ENCODE measurements around the gene GZMA. TPM values are rescaled to one million over a fixed set of nuclear protein-coding genes. Genes with fewer than 3 reads are reported as not detected.

Gene GZMA
- total RNA-seq, 1 donor from 2014 or later: not detected

DNA sequence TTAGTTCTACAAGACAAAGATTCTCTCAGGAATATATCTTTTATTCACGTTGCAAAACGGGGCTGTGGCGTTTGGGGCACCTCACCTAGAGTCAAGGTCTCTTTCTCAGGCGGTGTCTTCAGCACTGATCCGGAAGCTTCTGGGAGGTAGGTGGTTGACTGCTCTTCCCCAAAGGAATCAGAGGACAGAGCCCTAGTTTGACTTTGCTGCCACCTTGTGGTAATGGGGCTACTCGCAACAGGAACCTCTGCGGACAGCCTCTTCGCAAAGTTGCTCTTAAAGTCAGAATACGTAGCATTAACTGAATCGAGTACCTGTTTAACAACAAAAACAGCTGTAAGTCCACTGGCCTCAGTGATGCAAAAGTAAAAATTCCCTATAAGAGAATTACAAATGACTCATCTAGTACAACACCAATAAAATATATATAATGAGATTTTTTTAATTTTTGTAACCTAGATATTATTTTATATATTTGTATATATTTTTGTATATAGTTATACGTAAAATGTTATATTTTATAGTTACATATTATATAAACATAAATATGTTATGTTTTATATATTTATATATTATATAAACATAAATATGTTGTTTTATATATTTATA is 44.2 kb downstream of the GZMA start:
- TF ChIP-seq, protein P1, sequence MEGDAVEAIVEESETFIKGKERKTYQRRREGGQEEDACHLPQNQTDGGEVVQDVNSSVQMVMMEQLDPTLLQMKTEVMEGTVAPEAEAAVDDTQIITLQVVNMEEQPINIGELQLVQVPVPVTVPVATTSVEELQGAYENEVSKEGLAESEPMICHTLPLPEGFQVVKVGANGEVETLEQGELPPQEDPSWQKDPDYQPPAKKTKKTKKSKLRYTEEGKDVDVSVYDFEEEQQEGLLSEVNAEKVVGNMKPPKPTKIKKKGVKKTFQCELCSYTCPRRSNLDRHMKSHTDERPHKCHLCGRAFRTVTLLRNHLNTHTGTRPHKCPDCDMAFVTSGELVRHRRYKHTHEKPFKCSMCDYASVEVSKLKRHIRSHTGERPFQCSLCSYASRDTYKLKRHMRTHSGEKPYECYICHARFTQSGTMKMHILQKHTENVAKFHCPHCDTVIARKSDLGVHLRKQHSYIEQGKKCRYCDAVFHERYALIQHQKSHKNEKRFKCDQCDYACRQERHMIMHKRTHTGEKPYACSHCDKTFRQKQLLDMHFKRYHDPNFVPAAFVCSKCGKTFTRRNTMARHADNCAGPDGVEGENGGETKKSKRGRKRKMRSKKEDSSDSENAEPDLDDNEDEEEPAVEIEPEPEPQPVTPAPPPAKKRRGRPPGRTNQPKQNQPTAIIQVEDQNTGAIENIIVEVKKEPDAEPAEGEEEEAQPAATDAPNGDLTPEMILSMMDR (IDR thresholded peaks at IDR 0.05): peak; percentile 94
- ChIA-PET POLR2A (interaction anchor here (0.7 kb wide), 1 partner anchor 11 kb away, joined by 3 read pairs; no protein-coding TSS in a partner anchor), CTCF (interaction anchor here (0.7 to 1.7 kb wide), 4 partner anchors 15 to 280 kb away, joined by 4 to 8 read pairs (median 6); no protein-coding TSS in a partner anchor)
- ATAC-seq (ENCODE audit: low read depth) (peak; percentile 58), DNase-seq (peak; percentile 35)
- Mint-ChIP-seq H3K27ac (no peak overlapping the region), H3K4me1 (no peaks in the 10 kb centered on the region), H3K4me3 (no peak overlapping the region), H3K36me3 (ENCODE audit: low read depth) (no peaks in the 10 kb centered on the region), H3K27me3 (peaks cover 14% of the 10 kb centered on the region), H3K9me3 (no peaks in the 10 kb centered on the region)
- intact Hi-C loops (cut with micrococcal nuclease): loop anchor here (1.0 kb wide), 5 partner anchors 202 to 903 kb away; partner anchors contain the start of gene SNX18

GRCh38 chr5:55149308-55149795 is 46.9 kb downstream of the GZMA start:
- H3K9me3 Mint-ChIP-seq: no peaks in the 10 kb centered on the region
- no peaks in the 10 kb centered on the region for H3K4me1 Mint-ChIP-seq
- H3K27me3 Mint-ChIP-seq: peaks cover 23% of the 10 kb centered on the region
- no peak overlapping the region for H3K4me3 Mint-ChIP-seq
- no peaks in the 10 kb centered on the region for H3K36me3 Mint-ChIP-seq (ENCODE audit: low read depth)
- H3K27ac Mint-ChIP-seq: no peak overlapping the region
- ATAC-seq (ENCODE audit: low read depth) (no peak), DNase-seq (no peak)
- ChIA-PET CTCF (no interaction called here), POLR2A (no interaction called here)
- TF ChIP-seq, protein P1 (IDR thresholded peaks at IDR 0.05): no peak
- intact Hi-C loops (cut with micrococcal nuclease): no loop called here

DNA sequence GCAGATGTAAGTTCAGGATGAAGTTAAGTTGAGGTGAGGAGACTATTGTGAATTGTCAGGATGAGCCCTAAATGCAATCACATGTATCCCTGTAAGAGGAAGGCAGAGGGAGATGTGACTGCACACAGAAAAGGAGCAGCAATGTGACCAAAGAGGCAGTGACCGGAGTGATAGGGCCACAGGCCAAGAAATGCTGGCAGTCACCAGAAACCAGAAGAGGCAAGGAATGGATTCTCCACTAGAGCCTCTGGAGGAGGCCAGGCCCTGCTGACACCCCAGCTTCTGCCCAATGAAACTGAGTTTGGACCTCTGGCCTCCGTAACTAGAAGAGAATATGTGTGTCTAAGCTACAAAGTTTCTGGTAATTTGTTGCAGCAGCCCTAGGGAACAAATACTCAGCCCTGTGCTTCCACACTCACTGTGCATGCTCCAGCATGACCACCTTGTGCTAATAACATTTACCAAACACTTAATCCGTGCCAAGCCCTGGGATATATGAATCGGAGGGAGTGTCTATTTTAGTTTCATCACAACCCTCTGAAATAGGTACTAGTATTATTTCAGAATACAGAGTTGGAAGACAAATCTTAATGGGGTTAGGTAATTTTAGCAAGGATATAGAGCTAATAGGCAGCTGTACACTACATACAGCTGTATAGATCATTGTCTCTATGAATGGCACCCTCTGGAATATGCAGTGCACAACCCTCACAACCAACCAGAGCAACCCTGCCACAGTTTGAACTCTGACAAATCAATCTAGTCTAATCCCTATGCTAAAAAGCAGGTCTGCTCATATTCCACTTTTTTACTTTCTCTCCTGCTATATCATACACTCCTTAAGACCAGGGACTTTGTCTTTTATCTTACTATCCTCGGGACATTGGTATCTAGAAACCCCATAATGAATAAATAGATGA is 49.7 kb downstream of the GZMA start:
- H3K4me1 Mint-ChIP-seq: no peaks in the 10 kb centered on the region
- no peak for DNase-seq
- CTCF ChIA-PET: no interaction called here
- intact Hi-C loops (cut with micrococcal nuclease): no loop called here
- POLR2A ChIA-PET: no interaction called here
- TF ChIP-seq, protein P1 (IDR thresholded peaks at IDR 0.05): no peak
- H3K4me3 Mint-ChIP-seq: no peak overlapping the region
- no peaks in the 10 kb centered on the region for H3K36me3 Mint-ChIP-seq (ENCODE audit: low read depth)
- ATAC-seq (ENCODE audit: low read depth): no peak
- no peak overlapping the region for H3K27ac Mint-ChIP-seq
- H3K9me3 Mint-ChIP-seq: peaks cover 2% of the 10 kb centered on the region
- H3K27me3 Mint-ChIP-seq: peaks cover 27% of the 10 kb centered on the region

DNA sequence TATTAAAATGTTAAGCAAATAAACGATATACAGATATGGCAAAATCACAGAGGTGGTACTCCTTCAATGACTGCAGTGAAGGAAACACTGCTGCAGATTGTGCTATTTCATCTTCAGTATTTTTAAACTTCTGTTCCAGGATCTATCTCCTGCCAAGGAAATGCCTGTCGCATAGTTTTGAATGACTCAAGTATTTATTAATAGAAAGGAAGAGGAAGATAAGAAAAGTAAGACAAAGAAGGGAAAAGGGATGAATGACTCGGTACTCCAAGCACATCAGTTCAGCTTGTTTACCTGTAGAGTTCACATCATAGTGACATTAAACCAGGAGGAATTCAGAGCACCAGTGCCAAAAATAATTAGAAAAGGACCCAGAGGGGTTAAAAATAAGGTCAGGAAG is 52.4 kb downstream of the GZMA start:
- ATAC-seq (ENCODE audit: low read depth) (no peak), DNase-seq (no peak)
- ChIA-PET POLR2A (no interaction called here), CTCF (no interaction called here)
- no peak overlapping the region for H3K4me3 Mint-ChIP-seq
- no peak overlapping the region for H3K27ac Mint-ChIP-seq
- H3K4me1 Mint-ChIP-seq: peaks cover 3% of the 10 kb centered on the region
- peaks cover 37% of the 10 kb centered on the region for H3K27me3 Mint-ChIP-seq
- TF ChIP-seq, protein P1 (IDR thresholded peaks at IDR 0.05): no peak
- intact Hi-C loops (cut with micrococcal nuclease): no loop called here
- no peaks in the 10 kb centered on the region for H3K36me3 Mint-ChIP-seq (ENCODE audit: low read depth)
- peaks cover 2% of the 10 kb centered on the region for H3K9me3 Mint-ChIP-seq

Other genes with a start within 250 kb of the GZMA start
- not detected in 2 replicates for gene ESM1, start 117.1 kb upstream of the GZMA start, total RNA-seq
- gene GZMK, start 78.4 kb upstream of the GZMA start, total RNA-seq: not detected in 2 replicates
- gene GPX8, start 57.5 kb downstream of the GZMA start, total RNA-seq: not detected in 2 replicates
- not detected in 2 replicates for gene CDC20B, start 70.5 kb downstream of the GZMA start, total RNA-seq
- gene MCIDAS, start 124.7 kb downstream of the GZMA start, total RNA-seq: not detected in 2 replicates
- not detected in 2 replicates for gene CCNO, start 131.0 kb downstream of the GZMA start, total RNA-seq
- 17.4 TPM in 2 replicates for gene DHX29, start 205.0 kb downstream of the GZMA start, total RNA-seq
- gene MTREX, start 205.3 kb downstream of the GZMA start, total RNA-seq: 98.8 and 106 TPM in 2 replicates